ENCODE measurements around the gene PTGES3L.
"Not testable (repeated sequence)": the region's sequence is repeated elsewhere in the genome, so short reads cannot be mapped to it uniquely, and the experiment has no call there.

The PTGES3L gene

GRCh38 chr17:42980274-42980765 is 440 bp upstream of the PTGES3L start, which contains the start of gene RUNDC1:
Gene RUNDC1, plus strand, starts transcription at chr17:42980565. Its CDS starts 12 bp downstream, at chr17:42980577.
- DNase-seq, result peak; percentile 95

GRCh38 chr17:42975701-42976100 is 4.2 kb downstream of the PTGES3L start:
- DNase-seq, result not testable (repeated sequence)

- no peak for DNase-seq
Observed at GRCh38 chr17:42975265-42975664, 4.6 kb downstream of the PTGES3L start.

- not testable (repeated sequence) for DNase-seq
Observed at GRCh38 chr17:42973323-42973722, 6.6 kb downstream of the PTGES3L start.

- DNase-seq, result no peak
Observed at GRCh38 chr17:42971589-42971988, 8.3 kb downstream of the PTGES3L start.

- DNase-seq, result peak; percentile 16
Observed at GRCh38 chr17:42969001-42969581, 10.8 kb downstream of the PTGES3L start.

GRCh38 chr17:42967925-42968324 is 12.0 kb downstream of the PTGES3L start:
- no peak for DNase-seq

GRCh38 chr17:42964161-42964932 is 15.5 kb downstream of the PTGES3L start, which contains the start of gene AARSD1:
Gene AARSD1, minus strand, starts transcription at chr17:42964454. Its CDS starts 14 bp downstream, at chr17:42964440.
- DNase-seq, result peak; percentile 92

- DNase-seq, result no peak
Observed at GRCh38 chr17:42953669-42954068, 26.2 kb downstream of the PTGES3L start.

- no peak for DNase-seq
Observed at GRCh38 chr17:42950044-42950783, 29.7 kb downstream of the PTGES3L start.

- DNase-seq, result no peak
Observed at GRCh38 chr17:42946812-42947211, 33.1 kb downstream of the PTGES3L start.

GRCh38 chr17:42944211-42944610 is 35.7 kb downstream of the PTGES3L start:
- DNase-seq, result no peak

- peak; percentile 37 for DNase-seq
Observed at GRCh38 chr17:42937712-42938596, 41.9 kb downstream of the PTGES3L start.

GRCh38 chr17:42929497-42929844 is 50.4 kb downstream of the PTGES3L start:
- DNase-seq, result no peak

- no peak for DNase-seq
Observed at GRCh38 chr17:42928714-42929496, 51.0 kb downstream of the PTGES3L start.

- no peak for DNase-seq
Observed at GRCh38 chr17:42924891-42925290, 55.0 kb downstream of the PTGES3L start.

GRCh38 chr17:42923472-42923871 is 56.4 kb downstream of the PTGES3L start:
- not testable (repeated sequence) for DNase-seq

- DNase-seq, result no peak
Observed at GRCh38 chr17:42922294-42922693, 57.6 kb downstream of the PTGES3L start.

- no peak for DNase-seq
Observed at GRCh38 chr17:42920922-42921321, 59.0 kb downstream of the PTGES3L start.

- DNase-seq, result no peak
Observed at GRCh38 chr17:42920106-42920900, 59.6 kb downstream of the PTGES3L start.
